ENCODE data around the gene BAIAP2L1. TPM values are rescaled to one million over a fixed set of nuclear protein-coding genes. Genes with fewer than 3 reads are reported as not detected.

The BAIAP2L1 gene
- total and polyA plus RNA-seq, 2 experiments from 2014 or later = 24.1 to 38.3 TPM

DNA sequence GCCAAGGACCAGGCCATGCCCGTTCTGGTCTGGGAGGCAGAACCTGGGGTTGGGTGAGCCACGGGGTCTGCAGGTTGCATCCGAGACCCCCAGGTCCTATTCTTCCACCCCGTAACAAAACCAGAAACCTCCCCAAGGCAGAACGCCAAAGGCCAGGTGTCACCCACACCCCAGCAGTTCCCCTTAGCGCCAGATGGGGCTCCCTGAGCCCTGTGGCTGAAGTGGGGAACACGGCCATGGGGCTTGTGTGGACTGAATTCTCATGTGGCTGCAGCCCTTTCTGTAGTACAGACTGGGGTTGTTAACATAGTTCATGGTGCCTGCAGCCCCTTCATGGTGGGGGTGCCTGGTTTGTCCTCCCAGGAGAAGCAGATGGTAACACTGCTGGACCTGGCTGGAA is 109.2 kb downstream of the BAIAP2L1 start:
- H2AFZ ChIP-seq = no peak overlapping the region
- Mint-ChIP-seq H3K9me3 (no peaks in the 10 kb centered on the region), H3K36me3 (ENCODE audit: low read depth) (peaks cover 37% of the 10 kb centered on the region), H3K27me3 (ENCODE audit: insufficient read depth, low read depth, poor library complexity) (peaks cover 8% of the 10 kb centered on the region), H3K4me3 (no peak overlapping the region), H3K4me1 (peaks cover 31% of the 10 kb centered on the region), H3K27ac (no peak overlapping the region)
- no peak overlapping the region for H3K4me3 ChIP-seq
- DNase-seq (ENCODE audit: low spot score) (peak; percentile 67), ATAC-seq (peak; percentile 12)
- peaks cover 27% of the 10 kb centered on the region for H4K20me1 ChIP-seq (replicated peaks; ENCODE audit: insufficient read depth)
- H3K36me3 ChIP-seq (ENCODE audit: insufficient read depth) = 0 out of 2 replicates have a peak, but pooled peaks cover 13% of the 10 kb centered on the region
- no peaks in the 10 kb centered on the region for H3K27me3 ChIP-seq (ENCODE audit: insufficient read depth)
- H3K9me2 ChIP-seq (ENCODE audit: insufficient read depth) = no peaks in the 10 kb centered on the region
- peaks cover 10% of the 10 kb centered on the region; the same call in 1 of the 2 replicates for H3F3A ChIP-seq (replicated peaks; ENCODE audit: low read depth)
- H3K4me2 ChIP-seq = no peak overlapping the region
- no peak overlapping the region for H3K27ac ChIP-seq (ENCODE audit: low read depth)
- H3K79me2 ChIP-seq (replicated peaks; ENCODE audit: insufficient read depth) = peaks cover 33% of the 10 kb centered on the region
- peaks cover 25% of the 10 kb centered on the region for H3K4me1 ChIP-seq (ENCODE audit: insufficient read depth)
- TF ChIP-seq CREB1 (CRISPR knock-in tag; IDR thresholded peaks at IDR 0.05; ENCODE audit: low read depth) = no peak
- TF ChIP-seq, protein P1, sequence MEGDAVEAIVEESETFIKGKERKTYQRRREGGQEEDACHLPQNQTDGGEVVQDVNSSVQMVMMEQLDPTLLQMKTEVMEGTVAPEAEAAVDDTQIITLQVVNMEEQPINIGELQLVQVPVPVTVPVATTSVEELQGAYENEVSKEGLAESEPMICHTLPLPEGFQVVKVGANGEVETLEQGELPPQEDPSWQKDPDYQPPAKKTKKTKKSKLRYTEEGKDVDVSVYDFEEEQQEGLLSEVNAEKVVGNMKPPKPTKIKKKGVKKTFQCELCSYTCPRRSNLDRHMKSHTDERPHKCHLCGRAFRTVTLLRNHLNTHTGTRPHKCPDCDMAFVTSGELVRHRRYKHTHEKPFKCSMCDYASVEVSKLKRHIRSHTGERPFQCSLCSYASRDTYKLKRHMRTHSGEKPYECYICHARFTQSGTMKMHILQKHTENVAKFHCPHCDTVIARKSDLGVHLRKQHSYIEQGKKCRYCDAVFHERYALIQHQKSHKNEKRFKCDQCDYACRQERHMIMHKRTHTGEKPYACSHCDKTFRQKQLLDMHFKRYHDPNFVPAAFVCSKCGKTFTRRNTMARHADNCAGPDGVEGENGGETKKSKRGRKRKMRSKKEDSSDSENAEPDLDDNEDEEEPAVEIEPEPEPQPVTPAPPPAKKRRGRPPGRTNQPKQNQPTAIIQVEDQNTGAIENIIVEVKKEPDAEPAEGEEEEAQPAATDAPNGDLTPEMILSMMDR (conservative IDR thresholded peaks at IDR 0.05; ENCODE audit: low read depth in 2 of 2) = peak; percentile 32 to 41

DNA sequence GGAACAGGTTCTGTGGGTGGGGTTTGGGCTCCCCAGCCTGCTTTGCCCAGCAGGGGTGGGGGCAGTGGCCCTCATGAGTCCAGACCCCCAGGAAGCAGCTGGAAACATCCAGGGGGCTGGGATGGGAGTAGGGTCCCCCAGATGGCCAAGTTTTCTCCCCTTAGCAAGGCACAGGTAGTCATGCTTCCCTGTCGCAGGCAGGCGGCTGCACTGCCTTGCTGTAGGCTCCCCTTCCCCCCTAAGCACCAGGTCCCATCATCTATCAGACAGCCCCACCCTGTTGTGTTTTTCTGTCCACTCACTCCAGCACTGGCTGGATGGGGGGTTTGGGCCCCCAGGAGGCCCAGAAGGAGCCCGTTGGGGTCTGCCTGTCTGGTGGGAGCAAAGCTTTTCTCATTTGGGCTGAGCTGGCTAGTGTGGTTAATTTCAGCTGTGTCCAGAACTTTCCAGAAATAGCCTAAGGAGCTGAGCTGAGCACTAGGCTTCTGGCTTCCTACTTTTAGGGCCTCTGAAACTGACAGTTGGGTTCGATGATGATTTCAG is 111.5 kb downstream of the BAIAP2L1 start:
- no peak for DNase-seq (ENCODE audit: low spot score)
- Histone ChIP-seq H3K79me2 (replicated peaks; ENCODE audit: insufficient read depth) (peaks cover 51% of the 10 kb centered on the region), H3K27ac (ENCODE audit: low read depth) (0 out of 2 replicates have a peak overlapping the region, but pooled peaks have one; percentile 39), H3K9me2 (ENCODE audit: insufficient read depth) (no peaks in the 10 kb centered on the region), H3K4me2 (no peak overlapping the region), H4K20me1 (replicated peaks; ENCODE audit: insufficient read depth) (peaks cover 32% of the 10 kb centered on the region), H3K4me3 (no peak overlapping the region), H3K36me3 (ENCODE audit: insufficient read depth) (0 out of 2 replicates have a peak, but pooled peaks cover 13% of the 10 kb centered on the region), H2AFZ (no peak overlapping the region), H3F3A (replicated peaks; ENCODE audit: low read depth) (peaks cover 4% of the 10 kb centered on the region; the same call in 1 of the 2 replicates), H3K27me3 (ENCODE audit: insufficient read depth) (no peaks in the 10 kb centered on the region), H3K4me1 (ENCODE audit: insufficient read depth) (peaks cover 23% of the 10 kb centered on the region)
- H3K27ac Mint-ChIP-seq = peak overlapping the region; percentile 62
- no peak for ATAC-seq
- H3K27me3 Mint-ChIP-seq (ENCODE audit: insufficient read depth, low read depth, poor library complexity) = peaks cover 7% of the 10 kb centered on the region
- no peaks in the 10 kb centered on the region for H3K9me3 Mint-ChIP-seq
- H3K4me1 Mint-ChIP-seq = peaks cover 33% of the 10 kb centered on the region
- H3K4me3 Mint-ChIP-seq = no peak overlapping the region
- peaks cover 31% of the 10 kb centered on the region for H3K36me3 Mint-ChIP-seq (ENCODE audit: low read depth)
- TF ChIP-seq, protein P1 (conservative IDR thresholded peaks at IDR 0.05; ENCODE audit: low read depth in 2 of 2) = no peak
- TF ChIP-seq JUNB (IDR thresholded peaks at IDR 0.05; ENCODE audit: unreplicated experiment) (no peak), CREB1 (CRISPR knock-in tag; IDR thresholded peaks at IDR 0.05; ENCODE audit: low read depth) (no peak), POLR2AphosphoS5 (IDR thresholded peaks at IDR 0.05; ENCODE audit: low read depth) (no peak), STAT1 (IDR thresholded peaks at IDR 0.05; ENCODE audit: unreplicated experiment) (no peak), NANOG (IDR thresholded peaks at IDR 0.05; ENCODE audit: borderline replicate concordance) (no peak), ZNF331 (CRISPR knock-in tag; IDR thresholded peaks at IDR 0.05; ENCODE audit: low read depth) (no peak), ZNF114 (CRISPR knock-in tag; IDR thresholded peaks at IDR 0.05) (no peak)
- TF ChIP-seq, protein P2, sequence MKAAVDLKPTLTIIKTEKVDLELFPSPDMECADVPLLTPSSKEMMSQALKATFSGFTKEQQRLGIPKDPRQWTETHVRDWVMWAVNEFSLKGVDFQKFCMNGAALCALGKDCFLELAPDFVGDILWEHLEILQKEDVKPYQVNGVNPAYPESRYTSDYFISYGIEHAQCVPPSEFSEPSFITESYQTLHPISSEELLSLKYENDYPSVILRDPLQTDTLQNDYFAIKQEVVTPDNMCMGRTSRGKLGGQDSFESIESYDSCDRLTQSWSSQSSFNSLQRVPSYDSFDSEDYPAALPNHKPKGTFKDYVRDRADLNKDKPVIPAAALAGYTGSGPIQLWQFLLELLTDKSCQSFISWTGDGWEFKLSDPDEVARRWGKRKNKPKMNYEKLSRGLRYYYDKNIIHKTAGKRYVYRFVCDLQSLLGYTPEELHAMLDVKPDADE (IDR thresholded peaks at IDR 0.05) = no peak
- TF ChIP-seq, protein P3, sequence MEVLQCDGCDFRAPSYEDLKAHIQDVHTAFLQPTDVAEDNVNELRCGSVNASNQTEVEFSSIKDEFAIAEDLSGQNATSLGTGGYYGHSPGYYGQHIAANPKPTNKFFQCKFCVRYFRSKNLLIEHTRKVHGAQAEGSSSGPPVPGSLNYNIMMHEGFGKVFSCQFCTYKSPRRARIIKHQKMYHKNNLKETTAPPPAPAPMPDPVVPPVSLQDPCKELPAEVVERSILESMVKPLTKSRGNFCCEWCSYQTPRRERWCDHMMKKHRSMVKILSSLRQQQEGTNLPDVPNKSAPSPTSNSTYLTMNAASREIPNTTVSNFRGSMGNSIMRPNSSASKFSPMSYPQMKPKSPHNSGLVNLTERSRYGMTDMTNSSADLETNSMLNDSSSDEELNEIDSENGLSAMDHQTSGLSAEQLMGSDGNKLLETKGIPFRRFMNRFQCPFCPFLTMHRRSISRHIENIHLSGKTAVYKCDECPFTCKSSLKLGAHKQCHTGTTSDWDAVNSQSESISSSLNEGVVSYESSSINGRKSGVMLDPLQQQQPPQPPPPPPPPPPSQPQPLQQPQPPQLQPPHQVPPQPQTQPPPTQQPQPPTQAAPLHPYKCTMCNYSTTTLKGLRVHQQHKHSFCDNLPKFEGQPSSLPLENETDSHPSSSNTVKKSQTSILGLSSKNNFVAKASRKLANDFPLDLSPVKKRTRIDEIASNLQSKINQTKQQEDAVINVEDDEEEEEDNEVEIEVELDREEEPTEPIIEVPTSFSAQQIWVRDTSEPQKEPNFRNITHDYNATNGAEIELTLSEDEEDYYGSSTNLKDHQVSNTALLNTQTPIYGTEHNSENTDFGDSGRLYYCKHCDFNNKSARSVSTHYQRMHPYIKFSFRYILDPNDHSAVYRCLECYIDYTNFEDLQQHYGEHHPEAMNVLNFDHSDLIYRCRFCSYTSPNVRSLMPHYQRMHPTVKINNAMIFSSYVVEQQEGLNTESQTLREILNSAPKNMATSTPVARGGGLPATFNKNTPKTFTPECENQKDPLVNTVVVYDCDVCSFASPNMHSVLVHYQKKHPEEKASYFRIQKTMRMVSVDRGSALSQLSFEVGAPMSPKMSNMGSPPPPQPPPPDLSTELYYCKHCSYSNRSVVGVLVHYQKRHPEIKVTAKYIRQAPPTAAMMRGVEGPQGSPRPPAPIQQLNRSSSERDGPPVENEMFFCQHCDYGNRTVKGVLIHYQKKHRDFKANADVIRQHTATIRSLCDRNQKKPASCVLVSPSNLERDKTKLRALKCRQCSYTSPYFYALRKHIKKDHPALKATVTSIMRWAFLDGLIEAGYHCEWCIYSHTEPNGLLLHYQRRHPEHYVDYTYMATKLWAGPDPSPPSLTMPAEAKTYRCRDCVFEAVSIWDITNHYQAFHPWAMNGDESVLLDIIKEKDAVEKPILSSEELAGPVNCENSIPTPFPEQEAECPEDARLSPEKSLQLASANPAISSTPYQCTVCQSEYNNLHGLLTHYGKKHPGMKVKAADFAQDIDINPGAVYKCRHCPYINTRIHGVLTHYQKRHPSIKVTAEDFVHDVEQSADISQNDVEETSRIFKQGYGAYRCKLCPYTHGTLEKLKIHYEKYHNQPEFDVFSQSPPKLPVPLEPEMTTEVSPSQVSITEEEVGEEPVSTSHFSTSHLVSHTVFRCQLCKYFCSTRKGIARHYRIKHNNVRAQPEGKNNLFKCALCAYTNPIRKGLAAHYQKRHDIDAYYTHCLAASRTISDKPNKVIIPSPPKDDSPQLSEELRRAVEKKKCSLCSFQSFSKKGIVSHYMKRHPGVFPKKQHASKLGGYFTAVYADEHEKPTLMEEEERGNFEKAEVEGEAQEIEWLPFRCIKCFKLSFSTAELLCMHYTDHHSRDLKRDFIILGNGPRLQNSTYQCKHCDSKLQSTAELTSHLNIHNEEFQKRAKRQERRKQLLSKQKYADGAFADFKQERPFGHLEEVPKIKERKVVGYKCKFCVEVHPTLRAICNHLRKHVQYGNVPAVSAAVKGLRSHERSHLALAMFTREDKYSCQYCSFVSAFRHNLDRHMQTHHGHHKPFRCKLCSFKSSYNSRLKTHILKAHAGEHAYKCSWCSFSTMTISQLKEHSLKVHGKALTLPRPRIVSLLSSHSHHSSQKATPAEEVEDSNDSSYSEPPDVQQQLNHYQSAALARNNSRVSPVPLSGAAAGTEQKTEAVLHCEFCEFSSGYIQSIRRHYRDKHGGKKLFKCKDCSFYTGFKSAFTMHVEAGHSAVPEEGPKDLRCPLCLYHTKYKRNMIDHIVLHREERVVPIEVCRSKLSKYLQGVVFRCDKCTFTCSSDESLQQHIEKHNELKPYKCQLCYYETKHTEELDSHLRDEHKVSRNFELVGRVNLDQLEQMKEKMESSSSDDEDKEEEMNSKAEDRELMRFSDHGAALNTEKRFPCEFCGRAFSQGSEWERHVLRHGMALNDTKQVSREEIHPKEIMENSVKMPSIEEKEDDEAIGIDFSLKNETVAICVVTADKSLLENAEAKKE (CRISPR knock-in tag; IDR thresholded peaks at IDR 0.05) = no peak

All from GM23338 (cell line).